Stimulated activated CD4-positive, alpha-beta T cell treated with anti-CD3 and anti-CD28 coated beads, Interleukin-1b, Interleukin-23, amount 100 ng/mL, for 1 hour (primary cell): ENCODE measurements around the gene PCK2.
"Not testable (repeated sequence)": the region's sequence is repeated elsewhere in the genome, so short reads cannot be mapped to it uniquely, and the experiment has no call there.

Source experiments
- DNase-seq, 2 donors: peaks; one replicate each; pipeline ENCODE4 v3.0.0-alpha.2; 2020; ENCODE audit warnings: low read depth in 2 of 2

PCK2 gene

DNA sequence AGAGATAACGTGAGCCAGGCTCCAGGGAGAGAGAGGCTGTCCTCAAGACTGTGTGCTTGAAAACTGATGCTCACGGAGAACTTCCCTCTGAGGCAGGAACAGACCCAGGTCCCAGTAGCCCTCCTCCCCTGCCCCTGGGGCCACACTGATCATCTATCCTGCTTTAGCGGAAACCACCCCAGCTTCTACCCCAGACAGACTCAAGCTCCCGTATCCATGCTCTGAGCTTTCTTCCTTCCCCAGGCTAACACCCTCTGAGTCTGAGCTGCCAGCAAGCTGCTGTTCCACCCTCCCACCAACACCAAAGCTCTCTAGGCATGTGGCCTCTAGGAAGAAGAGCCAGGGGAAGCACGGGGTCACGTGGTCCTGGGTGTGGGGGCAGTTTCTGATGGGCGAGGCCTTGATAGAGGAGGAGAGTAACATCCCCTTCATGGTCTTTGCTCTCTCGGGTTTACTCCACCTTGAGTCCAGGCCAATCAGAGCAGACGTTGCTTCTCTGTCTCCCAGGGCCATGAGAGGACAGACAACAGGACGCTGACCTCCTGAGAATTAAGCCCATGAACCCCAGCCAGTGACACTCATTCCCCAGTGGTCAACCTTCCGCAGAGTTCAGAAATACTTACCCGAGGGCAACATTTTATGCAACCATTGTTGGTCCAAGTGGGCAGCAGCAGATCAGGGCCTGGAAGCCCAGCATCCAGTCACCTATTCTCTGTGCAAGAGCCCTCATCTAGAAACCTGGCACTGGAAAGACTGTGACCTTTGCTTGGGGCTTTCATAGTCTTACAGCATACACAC is 1.4 kb downstream of the PCK2 start:
- peak in 1 of 2 donors; percentile 39 for DNase-seq

DNA sequence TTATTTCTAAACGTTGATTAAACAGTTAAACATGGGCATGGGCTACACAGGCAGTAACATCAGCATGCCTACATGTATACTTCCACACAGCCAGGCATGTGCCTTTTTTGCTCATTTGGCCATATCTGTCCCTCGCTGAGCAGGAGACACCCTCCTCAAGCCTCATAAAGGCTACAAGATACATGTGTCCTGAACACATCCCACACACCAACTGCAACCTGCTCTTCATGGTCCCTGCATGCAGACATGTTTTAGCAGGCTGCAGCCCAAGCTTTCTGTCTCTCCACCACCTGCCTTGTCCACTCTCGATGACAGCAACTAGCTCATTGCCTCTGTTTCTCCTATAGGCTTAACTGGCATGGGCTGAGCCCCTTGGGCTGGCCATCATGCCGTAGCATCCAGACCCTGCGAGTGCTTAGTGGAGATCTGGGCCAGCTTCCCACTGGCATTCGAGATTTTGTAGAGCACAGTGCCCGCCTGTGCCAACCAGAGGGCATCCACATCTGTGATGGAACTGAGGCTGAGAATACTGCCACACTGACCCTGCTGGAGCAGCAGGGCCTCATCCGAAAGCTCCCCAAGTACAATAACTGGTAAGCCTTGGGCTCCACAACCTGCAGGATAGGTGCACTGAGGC is 2.6 kb downstream of the PCK2 start:
- no peak for DNase-seq

DNA sequence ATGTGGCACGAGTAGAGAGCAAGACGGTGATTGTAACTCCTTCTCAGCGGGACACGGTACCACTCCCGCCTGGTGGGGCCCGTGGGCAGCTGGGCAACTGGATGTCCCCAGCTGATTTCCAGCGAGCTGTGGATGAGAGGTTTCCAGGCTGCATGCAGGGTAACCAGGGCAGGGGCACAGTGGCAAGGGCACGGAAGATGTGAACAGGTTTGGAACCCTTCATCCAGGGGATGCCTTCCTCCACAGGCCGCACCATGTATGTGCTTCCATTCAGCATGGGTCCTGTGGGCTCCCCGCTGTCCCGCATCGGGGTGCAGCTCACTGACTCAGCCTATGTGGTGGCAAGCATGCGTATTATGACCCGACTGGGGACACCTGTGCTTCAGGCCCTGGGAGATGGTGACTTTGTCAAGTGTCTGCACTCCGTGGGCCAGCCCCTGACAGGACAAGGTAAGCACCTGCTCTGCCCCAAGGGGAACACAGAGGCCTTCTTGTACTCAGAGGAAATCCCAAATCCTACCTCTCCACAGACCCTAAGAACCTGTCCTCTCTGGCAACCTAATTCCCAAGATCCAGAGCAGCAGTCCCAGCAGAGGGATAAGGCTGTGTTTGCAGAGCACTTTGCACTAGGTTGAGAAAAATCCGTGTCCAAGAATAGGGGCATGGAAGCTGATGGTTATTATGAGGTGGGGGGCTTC is 4.3 kb downstream of the PCK2 start:
- no peak for DNase-seq

DNA sequence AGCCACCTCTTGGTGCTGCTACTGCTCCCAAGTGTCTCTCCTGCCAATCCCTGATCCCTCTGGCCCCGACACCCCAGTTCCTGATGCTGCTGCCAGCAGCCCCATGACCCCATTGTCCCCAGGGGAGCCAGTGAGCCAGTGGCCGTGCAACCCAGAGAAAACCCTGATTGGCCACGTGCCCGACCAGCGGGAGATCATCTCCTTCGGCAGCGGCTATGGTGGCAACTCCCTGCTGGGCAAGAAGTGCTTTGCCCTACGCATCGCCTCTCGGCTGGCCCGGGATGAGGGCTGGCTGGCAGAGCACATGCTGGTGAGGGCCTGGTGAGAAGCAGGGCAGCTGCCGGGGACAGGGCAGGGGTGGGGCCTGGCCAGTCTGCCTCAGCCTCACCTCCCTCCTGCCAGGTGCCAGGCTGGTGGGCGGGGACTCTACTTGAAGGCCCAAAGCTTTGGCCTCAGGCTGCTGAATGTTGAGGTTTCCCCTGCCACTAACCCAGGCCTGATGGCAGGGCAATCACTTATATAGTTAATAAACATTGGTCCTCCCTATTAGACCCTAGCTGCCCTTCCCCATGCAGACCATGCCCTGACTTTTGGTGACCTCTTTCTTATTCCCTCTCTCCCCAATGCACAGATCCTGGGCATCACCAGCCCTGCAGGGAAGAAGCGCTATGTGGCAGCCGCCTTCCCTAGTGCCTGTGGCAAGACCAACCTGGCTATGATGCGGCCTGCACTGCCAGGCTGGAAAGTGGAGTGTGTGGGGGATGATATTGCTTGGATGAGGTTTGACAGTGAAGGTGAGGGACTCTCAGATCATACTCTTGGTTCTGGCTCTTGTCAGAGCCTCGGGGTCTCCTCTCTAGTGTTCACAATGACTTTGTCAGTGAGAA is 5.1 kb downstream of the PCK2 start:
- no peak for DNase-seq

DNA sequence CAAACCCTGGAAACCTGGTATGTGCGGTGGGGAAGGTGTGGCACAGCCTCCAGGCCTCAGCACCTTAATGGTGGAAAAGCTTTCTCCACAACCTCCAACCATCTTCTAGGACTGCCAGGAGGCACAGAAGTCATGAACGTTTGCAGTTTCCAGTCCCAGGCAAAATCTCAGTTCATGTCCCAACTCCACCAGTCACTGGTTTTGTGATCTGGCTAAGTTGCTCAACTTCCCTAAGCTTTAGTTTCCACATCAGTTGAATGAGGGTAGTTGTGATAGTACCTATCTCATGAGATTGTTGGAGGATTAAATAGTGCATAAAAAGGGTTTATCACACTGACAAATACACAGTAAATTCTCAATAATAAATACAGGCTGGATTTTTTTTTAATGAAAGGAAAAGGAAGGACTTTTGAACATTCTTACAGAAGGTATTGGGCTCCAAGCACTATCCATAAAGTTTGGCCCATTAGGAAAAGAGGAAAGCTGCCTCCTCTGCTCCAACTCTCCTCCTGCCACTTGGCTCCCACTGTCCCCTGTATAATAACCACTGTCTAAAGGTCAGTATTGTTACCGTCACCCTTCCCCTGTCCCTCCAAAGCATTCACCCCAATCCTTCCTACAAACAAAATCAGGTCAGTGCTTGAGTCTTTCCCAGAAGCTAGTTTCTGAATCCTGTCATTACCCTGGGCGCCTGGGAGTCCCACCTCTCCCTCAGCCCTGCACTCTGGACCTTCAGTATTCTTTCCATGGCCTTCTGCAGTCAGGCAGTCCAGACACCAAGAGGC is 6.3 kb downstream of the PCK2 start:
- DNase-seq = no peak

DNA sequence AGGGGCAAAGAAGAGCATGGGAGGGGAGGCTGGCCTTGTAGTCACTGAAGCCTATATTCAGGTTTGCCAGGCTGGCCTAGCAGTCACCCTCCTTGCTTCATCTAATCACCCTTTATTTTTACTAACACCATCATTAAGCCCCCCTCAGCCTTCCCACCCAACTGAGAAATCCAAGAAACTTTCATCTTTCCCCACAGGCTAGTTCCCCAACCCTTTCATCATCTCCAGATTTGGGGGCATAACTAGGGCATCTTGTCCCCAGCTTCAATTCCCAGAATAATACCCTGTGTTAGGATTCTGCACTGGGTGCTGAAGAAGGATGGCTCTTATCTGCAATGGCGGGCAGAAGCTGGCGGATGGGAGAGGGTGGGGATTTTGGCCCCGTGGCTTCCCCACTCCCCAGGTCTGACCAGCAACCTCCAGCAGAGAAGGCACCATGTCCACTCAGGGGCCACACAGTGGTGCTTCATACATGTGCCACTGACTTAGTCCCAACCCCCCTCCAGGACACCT is 6.9 kb downstream of the PCK2 start:
- DNase-seq = no peak

DNA sequence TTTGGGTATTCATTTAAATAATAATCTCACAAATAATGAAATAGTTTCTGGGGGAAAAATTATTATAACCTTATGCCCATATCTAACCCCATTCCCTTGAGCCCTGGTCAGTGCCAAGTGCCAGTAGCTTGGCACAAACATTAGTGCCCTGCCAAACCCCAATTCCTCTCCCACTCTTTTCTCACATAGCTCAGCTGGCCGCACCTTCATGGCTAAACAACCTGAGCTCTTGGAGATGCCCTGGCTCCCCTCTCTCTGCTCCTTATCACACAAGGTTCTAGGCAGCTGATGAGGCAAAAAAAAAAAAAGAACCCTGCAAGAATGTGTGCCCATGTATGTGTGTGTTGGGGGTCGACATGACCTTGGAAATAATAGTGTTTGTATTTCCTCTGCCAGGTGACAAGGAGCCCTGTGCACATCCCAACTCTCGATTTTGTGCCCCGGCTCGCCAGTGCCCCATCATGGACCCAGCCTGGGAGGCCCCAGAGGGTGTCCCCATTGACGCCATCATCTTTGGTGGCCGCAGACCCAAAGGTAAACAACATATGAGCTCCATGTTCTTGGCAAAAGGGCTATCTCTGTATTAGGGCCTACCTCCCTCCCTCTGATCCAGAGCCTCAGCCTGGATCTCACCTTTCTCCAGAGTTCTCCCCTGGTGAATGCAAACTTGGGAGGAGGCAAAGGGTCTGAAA is 8.4 kb downstream of the PCK2 start:
- DNase-seq = no peak

DNA sequence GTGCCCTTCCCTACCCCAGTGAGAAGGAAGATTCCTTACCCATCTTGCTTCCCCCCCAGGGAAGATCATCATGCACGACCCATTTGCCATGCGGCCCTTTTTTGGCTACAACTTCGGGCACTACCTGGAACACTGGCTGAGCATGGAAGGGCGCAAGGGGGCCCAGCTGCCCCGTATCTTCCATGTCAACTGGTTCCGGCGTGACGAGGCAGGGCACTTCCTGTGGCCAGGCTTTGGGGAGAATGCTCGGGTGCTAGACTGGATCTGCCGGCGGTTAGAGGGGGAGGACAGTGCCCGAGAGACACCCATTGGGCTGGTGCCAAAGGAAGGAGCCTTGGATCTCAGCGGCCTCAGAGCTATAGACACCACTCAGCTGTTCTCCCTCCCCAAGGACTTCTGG is 9.3 kb downstream of the PCK2 start:
- no peak for DNase-seq

DNA sequence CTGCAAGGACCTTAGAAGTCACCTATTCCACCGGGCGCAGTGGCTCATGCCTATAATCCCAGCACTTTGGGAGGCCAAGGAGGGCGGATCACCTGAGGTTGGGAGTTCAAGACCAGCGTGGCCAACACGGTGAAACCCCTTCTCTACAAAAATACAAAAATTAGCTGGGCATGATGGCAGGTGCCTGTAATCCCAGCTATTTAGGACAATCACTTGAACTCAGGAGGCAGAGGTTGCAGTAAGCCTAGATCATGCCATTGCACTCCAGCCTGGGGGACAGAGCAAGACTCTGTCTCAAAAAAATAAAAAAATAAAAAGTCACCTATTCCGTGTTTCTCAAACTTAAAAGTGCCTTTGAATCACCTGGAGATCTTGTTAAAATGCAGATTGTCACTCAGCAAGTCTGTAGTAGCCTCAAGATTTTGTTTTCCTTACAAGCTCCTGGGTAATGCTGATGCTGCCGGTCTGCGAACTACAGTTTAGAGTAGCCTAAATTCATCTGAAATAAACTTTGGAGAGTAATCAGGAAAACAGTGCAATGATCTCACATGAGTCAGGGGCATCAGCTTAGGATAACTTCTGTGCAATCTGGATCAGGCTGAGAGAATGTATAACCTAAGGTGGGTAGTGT is 11.6 kb downstream of the PCK2 start:
- not testable (repeated sequence) for DNase-seq

DNA sequence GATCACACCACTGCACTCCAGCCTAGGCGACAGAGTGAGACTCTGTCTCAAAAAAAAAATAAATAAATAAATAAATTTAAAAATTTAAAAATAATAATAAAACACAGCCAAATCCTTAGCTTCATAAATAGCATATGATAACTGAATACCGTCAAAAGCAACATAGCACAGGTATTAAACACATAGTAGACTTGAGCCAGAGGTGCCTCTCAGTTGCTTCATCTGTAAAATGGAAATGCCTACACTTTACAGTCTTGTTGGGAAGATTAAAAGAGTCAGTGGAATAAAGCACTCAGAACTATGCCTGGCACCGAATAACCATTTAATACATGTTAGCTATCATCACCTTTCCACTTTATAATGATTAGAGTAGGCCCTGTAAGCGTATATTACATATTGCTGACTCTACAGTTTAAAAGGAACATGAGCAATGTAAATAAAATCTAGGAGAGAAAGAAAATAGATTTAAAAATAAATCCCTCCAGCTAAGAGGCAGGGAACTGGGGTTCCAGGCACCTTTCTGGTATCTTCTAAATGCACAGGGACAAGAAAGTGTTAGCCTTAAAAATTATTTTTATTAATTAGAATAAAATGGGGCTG is 12.7 kb downstream of the PCK2 start:
- DNase-seq = no peak

DNA sequence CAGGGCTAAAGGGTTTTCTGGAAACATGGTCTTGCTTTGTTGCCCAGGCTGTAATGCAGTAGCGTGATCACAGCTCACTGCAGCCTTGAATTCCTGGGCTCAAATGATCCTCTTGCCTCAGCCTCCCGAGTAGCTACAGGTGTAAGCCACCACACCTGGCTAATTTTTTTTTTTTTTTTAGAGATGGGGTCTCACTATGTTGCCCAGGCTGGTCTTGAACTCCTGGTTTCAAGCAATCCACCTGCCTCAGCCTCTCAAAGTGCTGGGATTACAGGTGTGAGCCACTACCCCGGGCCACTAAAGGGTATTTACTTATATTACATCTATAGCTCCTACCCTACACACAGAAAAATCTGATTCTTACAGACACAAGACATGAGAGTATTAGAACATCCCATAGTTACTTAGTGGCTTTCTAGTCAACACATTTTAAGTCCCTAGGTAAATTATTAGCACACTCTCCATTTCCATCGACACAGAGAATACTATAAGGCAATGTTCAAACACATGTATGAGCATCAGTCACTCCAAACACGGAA is 14.3 kb downstream of the PCK2 start:
- DNase-seq = no peak

DNA sequence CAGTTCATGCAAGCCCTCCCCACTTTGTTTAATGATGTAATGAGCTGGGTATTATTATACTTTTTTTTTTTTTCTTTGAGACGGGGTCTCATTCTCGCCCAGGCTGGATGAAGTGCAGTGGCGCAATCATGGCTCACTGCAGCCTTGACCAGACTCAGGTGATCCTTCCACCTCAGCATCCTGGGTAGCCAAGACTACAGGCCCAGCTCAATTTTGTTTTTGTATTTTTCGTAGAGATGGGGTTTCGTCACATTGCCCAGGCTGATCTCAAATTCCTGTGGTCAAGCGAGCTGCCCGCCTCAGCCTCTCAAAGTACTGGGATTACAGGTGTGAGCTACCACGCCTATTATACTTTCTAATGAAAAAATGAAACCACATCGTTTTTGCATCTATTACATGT is 15.9 kb downstream of the PCK2 start:
- no peak for DNase-seq

DNA sequence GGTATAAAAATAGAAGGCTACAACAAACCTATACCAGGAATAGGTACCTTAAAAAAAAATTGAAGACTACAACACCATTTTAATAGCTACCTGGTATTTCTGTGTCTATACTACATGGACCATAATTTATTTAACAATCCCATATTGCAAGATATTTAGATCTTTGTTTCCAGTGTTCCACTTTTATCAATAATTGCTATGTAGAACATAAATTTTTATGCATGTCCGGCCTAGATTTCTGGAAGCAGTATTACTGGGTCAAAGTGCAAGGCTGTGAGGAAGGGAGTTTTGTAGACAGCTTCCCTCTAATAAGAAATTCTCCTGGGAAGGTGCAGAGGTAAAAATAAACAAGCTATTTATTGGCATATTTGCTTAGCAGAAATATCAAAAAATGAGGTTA is 16.4 kb downstream of the PCK2 start:
- no peak for DNase-seq

DNA sequence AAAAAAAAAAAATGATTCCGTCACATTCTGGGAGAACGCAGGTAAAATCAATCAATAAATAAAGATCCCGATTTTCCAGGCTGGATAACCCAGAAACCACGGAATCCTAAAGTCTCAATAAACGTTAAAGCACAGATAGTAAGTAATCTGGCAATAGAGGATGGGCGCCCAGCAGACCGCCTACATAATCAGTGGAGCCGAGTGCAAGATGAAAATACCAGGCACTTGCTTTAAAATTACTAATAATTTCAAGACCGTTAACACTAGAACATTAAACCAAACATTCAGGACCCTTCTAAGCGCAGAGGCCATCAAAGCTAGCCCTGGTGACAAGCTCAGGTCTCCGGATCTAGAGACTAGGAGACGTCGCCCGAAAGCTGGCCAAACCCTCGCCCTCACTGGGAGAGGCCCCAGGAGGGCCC is 19.3 kb downstream of the PCK2 start:
- DNase-seq = no peak

DNA sequence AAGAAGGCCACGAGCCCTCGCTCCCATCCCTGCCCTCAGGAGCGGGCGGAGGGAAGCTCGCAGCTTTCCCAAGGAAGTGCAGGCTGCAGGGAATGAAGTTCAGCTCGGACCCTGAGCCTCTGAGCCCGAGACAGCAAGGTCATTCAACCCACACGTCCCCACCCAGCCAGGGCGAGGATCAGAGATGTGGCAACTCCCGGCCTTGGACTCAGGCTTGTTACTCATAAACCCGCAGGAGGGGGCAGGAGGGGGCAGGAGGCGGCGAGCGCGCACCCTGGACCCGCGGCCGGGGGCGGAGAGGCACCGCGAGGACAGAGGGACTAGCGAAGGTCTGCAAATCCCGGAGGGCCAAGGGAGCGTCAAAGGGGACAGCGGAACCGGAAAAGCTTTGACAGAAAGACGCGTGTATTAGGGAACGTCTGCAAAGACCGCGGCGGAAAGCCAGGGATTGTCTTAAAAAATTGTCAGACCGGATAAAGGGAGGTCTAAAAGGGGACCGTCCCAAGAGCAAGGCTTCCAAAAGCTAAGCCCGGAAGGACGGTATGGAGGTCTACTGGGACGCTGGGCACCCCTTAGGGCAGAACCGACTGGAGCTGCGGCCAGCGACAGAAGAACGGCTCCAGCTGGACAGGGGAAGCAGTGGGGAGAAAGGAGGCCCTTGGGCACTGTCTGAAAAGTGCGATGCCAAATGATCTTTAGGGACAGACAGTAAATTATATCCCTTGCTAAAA is 19.9 kb downstream of the PCK2 start:
- peak; percentile 40 to 42 for DNase-seq

DNA sequence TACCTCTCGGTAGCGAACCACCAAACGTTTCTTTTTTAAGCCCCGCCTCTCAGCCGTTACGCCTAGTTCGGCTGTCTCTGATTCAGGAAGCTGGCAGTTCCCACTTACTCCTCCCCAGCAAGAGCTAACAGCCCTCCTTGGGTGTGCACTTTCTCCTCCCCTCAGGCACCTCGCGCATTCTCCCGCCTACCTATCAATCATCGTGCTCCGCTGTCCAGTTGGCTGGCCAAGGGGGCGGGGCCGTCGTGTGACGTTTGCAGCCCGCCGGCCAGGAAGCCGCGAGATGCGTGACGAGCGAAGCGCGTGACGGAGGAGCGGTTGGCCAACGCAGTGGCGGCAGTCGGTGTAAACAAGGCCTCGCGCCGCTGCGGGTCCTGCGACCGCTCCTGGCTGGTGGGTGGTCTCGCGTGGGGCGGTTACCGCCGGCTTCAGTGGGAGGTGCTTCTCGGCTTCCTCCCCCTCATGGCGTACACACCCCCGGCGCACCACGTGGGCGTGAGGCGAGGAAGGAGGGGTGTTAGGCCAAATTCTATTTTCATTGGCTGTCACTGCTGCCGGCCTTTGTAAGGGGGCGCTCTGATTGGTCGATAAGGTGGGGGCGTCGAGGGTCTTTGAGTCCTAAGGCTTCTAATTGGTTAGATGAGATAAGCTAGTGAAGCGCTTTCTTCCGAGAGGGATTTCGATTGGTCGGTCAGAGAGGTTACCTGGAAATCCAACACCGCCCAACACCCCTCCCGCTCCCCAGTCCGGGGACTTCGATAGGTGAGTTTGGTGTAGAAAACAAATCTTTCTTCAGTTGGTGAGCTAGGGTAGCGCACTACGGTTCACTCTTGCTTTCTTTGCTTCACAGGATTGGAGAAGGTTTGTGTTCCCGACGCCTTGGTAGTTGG is 20.7 kb downstream of the PCK2 start, which contains the start of the genes DCAF11 and NRL:
Gene DCAF11 (plus strand): TSS at position 246 of the 890 bp plus-strand sequence. CDS start 818 bp downstream, outside the sequence.
Gene NRL (minus strand): TSS at position 418 of the 890 bp plus-strand sequence. CDS start 32,101 bp downstream, outside the sequence.
- peak; percentile 95 for DNase-seq
